Hematopoietic multipotent progenitor cell treated with erythropoietin and hydrocortisone succinate and interleukin-3 and kit ligand, for 4 days (in vitro differentiated cells): ENCODE data around the gene RAB8A.
"Not testable (repeated sequence)": the region's sequence is repeated elsewhere in the genome, so short reads cannot be mapped to it uniquely, and the experiment has no call there.

Experiments used
- DNase-seq: peaks from one replicate; pipeline ENCODE4 v3.0.0-alpha.2; 2015

RAB8A gene

DNA sequence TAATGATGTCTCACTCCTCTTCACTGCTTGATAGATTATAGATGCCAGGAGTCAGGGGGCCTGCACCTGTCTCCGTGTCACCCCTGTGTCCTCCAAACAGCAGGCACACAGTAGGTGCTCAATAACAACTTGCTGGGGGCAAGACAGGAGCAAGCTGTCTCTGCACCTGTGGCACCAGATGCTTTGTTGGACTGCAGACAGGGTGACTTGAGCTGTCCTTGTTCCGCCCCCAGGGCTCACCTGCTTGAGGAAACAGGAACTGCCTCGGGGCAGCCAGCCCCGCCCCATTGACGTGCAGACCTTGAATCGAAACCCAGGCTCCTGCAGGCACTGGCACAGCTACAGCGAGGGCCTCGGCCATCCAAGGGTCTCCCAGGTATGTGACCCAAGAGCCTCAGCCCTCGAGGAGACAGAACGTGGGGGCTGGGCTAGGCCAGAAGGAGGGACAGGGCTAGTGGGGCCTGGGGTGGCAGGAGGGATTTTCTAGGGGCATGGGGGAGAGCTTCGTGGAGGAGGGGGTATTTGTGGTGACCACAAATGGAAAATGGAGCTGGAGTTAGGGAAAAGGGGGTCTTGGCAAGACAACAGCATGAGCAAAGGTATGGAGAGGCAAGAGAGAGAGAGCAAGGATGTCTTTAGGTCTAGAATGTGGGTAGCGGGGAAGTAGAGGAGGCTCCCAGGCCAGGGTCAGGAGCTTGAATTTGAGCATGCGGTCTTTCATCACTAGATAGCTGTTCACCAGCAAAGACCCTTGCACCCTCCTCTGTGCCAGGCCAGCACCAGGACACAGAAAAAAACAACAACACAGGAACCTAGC lies 31.9 kb downstream of the RAB8A start, which contains the start of gene HSH2D:
TSS of gene HSH2D (plus strand) at position 287 of the 817 bp plus-strand sequence. CDS start 5,066 bp downstream, outside the sequence.
- peak; percentile 92 for DNase-seq

DNA sequence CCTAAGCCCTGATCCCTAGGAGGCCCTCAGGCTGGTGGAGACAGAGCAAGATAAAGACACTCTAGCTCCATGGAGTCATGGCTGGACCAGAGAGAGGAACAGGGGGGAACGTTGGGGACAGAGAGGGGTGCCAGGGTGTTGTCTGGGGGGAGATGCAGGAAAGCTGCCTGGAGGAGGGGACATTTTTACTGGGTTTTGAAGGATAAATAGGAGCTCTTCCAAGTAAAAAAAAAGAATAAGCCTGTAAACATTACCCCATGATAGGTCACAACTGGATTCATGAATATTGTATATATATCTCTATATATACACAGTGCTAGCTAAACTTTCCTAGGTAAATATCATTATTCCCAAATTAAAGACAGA lies 32.5 kb downstream of the RAB8A start:
- no peak for DNase-seq

DNA sequence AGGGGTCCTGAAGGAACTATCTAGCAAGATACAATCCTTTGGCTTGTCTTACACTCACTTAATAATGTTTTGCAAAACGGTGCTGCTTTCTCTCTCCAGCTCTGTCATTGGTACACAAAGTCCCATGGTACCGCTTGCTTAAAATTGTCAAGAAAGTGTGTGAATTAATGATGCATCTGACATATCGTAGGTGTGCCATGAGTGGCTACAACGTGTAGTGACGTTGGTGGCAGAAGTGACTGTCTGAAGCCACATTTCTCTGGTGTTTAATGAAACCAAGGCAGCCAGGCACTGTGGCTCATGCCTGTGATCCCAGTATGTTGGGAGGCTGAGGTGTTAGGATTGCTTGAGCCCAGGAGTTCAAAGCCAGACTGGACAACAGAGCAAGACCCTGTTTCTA lies 34.4 kb downstream of the RAB8A start:
- DNase-seq: no peak

DNA sequence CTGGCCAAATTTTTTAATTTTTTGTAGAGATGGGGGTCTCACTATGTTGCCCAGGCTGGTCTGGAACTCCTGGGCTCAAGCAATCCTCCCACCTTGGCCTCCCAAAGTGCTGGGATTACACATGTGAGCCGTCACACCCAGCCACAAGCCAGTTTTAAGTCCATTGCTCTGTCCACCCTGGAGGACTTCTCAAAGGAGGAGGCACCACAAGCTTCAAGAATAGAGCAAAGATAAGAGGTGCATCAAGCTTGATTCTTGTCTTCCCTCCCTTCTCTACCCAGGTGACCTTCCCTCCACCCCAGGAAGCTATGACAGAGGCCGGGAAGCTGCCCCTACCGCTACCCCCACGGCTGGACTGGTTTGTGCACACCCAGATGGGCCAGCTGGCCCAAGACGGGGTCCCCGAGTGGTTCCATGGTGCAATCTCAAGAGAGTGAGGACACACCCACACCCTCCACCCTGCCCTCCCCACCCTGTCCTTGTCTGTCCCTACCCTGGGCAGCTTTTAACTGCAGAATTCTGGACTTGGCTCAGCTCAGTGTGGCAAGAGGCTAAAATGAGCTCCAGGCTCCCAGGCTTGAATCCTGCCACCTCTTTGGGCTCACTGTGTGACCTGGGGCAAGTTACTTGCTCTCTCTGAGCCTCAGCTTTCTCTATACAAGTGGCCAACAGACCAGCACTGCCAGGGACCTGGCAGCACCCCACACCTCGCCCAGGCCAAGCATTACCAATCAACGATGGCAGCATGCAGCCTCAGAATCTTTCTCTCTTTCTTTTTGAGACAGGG lies 36.9 kb downstream of the RAB8A start:
- DNase-seq: peak; percentile 54

DNA sequence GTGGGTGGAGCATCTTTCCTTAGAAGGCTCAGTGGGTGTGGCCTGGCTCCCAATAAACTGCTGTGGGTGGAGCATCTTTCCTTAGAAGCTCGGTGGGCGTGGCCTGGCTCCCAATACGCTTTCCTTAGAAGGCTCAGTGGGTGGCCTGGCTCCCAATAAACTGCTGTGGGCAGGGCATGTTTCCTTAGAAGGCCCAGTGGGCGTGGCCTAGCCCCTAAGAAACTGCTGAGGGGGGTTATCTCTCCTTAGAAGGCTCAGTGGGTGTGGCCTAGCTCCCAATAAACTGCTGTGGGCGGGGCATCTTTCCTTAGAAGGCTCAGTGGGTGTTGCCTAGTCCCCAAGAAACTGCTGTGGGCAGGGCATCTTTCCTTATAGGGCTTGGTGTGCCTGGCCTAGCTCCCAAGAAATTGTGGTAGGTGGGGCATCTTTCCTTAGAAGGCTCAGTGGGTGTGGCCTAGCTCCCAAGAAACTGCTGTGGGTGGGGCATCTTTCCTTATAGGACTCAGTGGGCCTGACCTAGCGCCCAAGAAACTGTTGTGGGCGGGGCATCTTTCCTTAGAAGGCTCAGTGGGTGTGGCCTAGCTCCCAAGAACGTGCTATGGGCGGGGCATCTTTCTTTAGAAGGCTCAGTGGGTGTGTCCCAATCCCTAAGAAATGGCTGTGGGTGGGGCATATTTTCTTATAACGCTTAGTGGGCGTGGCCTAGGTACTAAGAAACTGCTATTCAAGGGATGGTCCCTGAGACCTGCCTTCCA lies 42.1 kb downstream of the RAB8A start:
- peak; percentile 90 for DNase-seq

DNA sequence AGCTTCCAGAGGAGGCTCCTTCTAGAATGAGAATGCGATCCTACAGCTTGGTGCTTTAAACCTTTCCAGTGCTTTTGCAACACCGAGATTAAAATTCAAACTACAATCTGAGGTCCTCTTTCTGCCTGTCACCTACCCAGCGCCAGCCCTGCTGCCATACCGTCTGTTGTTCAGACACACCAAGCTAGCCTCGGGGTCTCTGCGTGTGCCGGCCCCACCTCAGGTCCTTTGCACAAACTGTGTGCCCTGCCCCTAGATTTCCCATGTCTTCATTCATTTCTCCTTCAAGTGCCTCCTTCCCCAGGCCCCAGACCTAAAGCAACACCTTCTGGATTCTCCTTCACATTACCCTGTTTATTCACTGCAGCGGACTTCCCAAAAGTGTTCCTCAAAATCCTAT lies 42.9 kb downstream of the RAB8A start:
- DNase-seq: no peak

DNA sequence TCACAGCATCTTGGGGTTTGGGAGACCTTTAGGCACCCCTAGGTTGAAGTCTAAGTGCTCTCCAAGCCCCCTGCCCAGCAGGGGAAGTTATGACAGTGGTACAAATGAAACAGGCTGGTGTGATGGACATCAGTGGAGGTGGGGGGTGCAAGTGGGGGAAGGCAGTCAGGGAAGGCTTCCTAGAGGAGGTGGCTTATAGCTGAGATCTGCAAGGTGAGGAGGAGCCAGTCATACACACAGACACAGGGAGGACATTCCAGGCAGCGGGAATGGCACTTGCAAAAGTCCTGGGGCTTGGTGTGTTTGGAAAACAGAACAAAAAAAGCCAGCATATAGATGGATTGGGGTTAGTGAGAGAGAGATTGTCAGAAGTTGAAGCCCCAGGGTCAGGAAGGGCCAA lies 43.4 kb downstream of the RAB8A start:
- no peak for DNase-seq

DNA sequence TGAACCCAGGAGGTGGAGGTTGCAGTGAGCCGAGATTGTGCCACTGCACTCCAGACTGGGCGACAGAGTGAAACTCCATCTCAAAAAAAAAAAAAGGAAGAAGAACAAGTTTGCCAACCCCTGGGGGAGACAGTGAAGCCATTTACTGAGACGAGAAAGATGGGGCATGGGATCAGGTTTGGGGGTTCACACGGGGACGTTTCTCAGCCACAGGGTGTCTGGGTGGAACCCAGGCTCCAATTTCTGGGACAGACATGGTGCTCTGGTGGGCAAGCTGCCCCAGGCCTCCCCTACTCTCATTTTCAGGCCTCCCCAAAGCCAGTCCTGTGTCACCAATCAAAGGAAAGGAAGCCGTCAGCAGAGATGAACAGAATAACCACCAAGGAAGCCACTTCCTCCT lies 45.2 kb downstream of the RAB8A start:
- DNase-seq: no peak

DNA sequence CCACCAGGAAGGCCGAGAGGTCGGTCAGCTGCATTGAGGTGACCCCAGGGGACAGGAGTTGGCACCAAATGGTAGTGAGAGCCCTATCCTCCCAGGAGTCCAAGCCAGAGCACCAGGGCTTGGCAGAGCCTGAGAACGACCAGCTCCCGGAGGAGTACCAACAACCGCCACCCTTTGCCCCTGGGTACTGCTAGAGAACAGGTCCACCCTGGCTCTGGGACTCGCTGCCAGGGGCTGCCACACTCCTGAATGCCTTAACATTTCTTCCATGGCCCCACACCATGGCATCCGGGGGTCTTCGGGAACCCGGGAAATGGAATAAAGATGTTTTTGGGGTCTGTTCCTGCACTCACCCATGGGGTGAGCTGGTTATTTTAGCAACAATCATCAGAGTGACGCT lies 45.9 kb downstream of the RAB8A start:
- no peak for DNase-seq

DNA sequence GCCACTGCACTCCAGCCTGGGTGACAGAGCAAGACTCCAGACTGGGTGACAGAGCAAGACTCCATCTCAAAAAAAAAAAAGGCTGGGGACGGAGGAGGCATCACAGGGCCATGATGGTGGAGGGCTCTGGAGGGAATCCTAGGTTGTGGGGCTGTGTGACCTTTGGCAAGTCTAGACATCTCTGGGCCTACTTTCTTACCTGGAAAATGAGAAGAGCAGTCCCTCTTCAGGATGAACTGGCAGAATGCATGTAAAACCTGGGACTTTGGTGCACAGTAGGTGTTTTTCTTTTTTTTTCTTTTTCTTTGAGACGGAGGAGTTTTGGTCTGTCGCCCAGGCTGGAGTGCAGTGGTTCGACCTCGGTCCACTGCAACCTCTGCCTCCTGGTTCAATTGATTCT lies 48.0 kb downstream of the RAB8A start:
- no peak for DNase-seq

DNA sequence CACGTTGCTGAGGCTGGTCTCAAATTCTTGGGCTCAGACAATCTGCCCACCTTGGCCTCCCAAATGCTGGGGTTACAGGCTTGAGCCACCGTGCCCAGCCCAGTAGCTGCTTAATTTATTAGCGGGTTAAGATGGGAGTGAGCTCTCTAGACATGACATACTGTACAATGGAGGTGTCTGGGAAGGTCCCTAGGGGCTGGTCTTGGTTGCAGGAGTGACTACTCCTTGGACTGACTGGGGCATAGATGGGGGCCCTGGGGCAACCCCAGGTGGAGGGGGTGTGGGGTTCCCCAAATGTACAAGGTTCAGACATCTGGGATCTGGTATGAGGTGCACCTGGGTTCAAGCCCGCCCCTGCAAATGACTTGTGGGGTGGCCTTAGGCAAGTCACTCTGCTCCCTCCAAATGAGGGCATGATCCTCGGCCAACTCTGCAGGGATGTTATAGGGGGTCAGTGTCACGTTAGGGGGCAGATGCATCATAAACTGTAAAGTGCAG lies 48.8 kb downstream of the RAB8A start:
- no peak for DNase-seq

DNA sequence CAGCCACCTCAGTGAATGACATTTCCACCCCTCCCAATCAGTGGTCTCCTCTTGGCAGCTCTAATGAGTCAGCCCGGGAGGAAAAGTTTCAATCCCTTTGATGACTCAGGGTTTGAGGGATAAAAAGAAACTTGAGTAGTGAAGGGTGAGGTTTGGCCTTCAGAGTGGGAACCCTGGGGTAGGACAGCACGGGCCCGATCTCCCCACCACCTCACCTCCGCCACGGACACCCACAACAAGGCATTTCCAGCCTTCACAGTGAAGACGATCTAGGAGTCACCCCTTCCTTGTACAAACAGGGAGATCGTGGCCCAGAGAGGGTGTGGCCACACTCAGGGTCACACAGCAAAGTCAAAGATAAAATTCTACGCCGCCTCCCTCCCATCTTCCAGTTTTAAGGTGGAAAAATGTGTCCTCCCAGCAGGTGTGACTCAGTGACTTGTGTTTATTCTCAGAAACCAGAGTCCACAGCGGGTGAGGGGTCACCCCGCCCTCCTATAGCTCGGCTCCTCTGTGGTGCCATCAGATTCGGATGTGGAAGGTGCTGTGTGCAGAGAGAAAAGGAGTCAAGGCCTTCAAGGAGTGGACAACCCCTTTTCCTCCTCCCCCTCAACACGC lies 49.4 kb downstream of the RAB8A start:
- DNase-seq: peak; percentile 50

DNA sequence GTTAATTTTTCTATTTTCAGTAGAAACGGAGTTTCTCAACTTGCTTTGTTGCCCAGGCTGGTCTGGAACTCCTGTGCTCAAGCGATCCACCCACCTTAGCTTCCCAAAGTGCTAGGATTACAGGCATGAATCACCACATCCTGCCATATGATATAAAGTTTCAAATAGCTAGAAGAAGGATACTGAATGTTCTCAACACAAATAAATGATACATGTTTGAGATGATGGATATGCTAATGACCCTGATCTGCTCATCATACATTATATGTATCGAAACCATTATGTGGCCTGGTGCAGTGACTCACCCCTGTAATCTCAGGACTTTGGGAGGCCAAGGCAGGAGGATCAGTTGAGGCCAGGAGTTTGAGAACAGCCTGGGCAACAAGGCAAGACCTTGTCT lies 50.2 kb downstream of the RAB8A start:
- DNase-seq: no peak

DNA sequence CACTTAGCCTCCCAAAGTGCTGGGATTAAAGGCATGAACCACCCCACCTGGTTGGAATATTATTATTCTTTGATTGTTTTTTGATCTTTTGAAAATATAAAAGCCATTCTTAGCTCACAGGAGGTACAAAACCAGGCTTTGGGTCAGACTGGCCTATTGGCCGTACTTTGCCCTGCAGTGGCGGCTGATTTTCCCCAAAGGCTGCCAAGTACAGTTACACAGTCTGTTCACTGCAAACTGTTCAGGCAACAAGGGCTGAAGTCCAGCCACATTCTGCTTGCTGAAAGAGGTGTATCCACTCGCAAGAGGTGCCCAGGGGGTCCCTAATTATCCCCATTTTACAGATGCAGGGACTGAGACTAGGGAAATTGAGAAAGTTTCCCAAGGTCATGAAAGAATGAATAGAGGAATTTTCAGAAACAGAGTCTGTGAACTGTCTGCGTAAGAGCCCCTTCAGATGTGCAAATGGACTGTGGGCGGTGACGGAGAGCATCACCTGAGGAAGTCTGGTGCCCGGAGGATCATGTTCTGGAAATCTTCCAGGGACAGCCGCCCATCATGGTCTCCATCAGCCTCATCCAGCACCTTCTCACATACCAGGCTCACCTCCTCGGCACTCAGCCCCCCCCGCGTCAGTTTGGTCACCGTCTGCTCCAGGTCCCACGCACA lies 52.7 kb downstream of the RAB8A start:
- DNase-seq: no peak

DNA sequence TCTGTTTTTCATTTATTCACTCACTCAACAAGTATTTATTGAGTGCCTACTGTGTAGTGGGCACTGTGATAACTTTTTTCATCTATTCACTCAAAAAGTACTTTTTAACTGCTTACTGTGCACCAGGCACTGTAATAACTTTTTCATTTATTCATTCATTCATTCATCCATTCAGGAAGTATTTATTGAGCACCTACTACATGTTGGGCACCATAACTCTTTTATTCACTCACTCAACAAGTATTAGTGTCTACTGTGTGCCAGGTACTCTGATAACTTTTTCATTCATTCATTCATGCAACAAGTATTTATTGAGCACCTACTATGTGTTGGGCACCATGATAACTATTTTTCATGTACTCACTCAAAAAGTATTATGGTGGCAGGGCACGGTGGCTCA lies 54.7 kb downstream of the RAB8A start:
- DNase-seq: no peak

DNA sequence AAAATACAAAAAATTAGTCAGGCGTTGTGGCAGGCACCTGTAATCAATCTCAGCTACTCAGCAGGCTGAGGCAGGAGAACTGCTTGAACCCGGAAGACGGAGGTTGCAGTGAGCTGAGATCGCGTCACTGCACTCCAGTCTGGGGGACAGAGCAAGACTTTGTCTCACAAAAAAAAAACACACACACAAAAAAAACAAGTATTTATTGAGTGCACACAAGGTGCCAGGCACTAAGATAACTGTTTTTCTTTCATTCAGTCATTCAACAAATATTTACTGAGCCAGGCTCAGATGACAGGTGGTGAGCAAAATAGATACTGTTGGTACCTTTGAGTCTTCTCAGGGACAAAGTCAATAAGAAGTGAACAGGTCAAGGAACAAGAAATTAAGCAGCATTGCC lies 55.4 kb downstream of the RAB8A start:
- no peak for DNase-seq

DNA sequence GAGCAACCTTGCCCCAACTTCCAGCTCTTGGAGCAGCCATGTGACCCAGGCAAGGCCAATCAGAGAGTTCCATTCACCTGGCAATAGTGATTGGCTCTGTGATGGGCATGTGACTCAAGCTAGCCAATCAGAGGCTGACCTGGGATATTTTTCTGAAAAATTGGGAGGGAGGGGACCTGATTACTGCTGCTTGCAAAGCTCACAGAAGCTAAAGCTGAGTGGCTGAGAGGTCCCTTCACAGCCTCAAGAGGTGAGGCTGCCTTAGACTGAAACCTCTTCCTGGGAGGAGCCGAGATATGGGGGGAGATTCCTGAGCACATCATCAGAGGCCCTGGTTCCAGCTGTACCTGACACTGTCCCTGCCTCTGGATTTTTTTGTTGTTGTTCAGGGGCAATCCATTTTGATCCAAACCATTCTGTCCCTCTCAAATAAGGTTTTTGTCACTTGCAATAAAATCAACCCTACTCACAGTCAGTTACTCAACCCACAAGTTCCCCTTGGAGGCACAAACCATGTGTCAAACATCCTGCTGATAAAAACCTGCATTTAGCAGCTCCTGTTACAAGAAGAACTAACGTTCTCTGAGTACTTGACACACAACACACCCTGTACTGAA lies 56.9 kb downstream of the RAB8A start:
- peak; percentile 95 for DNase-seq

DNA sequence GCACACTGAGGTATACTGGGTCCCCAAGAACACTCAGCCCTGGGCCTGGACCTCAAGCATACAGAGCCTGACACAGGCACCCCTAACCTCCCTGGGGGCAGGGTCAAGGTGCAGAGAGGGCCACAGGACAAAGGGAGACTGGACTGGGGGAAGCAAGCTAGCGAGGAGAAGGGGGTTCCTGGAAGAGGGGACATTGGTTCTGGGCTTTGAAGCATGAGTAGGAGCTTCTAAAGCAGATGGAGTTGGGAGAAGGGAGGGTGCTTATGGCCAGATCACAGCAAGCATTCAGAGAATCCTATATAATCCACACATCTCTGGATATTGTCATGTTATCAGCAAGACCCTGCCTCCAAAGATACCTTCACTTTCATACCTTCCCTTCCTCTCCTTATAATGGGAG lies 58.4 kb downstream of the RAB8A start:
- DNase-seq: no peak

DNA sequence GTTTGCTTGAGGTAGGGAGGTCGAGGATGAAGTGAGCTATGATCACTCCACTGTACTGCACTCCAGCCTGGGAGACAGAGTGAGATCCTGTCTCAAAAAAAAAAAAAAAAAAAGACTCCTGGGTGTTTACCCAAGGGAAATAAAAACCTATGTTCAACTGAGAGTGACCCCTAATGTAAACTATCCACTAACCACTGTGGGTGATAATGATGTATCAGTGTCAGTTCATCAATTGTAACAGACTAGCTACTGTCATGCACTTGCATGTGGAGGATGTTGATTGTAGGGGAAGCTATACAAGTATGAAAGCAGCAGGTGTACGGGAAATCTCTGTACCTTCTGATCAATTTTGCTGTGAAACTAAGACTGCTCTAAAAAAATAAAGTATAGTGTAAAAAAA lies 64.3 kb downstream of the RAB8A start:
- DNase-seq: no peak

DNA sequence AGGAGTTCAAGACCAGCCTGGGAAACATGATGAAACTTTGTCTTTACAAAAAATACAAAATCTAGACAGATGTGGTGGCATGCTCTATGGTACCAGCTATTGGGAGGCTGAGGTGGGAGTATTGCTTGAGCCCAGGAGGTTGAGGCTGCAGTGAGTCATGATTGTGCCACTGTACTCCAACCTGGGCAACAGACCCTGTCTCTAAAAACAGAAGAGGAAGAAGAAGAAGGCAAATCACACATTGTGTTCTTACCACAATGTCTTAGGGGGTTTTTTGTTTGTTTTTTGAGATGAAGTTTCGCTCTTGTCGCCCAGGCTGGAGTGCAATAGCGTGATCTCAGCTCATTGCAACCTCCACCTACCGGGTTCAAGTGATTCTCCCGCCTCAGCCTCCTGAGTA lies 67.2 kb downstream of the RAB8A start:
- DNase-seq: not testable (repeated sequence)

DNA sequence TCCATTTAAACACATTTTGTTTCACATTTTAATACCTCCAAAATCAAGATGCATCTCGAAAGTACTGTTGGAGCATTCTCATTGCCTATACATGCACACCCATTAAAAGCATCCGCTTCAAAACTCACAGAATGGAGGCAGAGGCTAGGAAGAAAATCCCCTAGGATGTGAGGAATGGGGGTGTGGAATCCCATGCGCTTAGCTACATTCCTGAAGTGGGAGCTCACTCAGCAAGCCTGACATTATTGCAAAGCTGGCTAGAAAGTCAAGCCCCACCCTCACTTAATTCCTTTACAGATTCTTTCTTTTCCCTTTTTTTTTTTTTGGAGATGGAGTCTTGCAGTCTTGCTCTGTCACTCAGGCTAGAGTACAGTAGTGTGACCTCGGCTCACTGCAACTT lies 68.9 kb downstream of the RAB8A start:
- DNase-seq: no peak
